HG03571 (cell line): ENCODE measurements around the gene TGOLN2.

Experiments
- ATAC-seq: cut with Tn5 transposase; IDR thresholded peaks from one replicate; pipeline ENCODE4 v1.9.1; 2021; ENCODE audit not compliant: unreplicated experiment

TGOLN2 gene

DNA sequence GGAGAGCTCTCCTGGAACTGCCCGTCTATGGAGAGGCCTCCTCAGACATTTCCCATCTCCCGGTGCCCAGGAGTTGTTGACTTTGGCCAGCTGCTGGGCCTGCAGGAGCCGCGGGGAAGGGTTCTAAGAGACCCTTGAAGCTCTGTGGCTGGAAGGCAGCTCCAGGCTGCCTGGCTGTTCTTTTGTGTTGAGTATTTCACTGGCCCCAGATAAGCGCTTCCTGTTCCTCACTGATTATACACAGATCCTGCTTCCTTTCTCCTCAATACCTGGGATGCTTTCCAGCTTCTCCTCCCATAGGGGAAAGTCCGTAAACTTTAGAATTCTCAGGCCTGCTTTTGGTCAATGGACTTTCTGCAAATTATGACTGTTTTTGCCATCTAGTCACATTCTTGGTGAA is 57.8 kb downstream of the TGOLN2 start:
- ATAC-seq, result no peak
